Astrocyte (in vitro differentiated cells and primary cell): ENCODE measurements around the gene ERMP1. TPM values are rescaled to one million over a fixed set of nuclear protein-coding genes. Genes with fewer than 3 reads are reported as not detected.

Experiments used
- DNase-seq: peaks from one replicate; pipeline ENCODE4 v3.0.0-alpha.2; 2010; ENCODE audit warnings: low read depth
- FAIRE-seq: peaks from 2 replicates; lab custom pipeline; 2011; peaks lifted over from hg19 to GRCh38; lab: Jason Lieb, UNC
- H2AFZ ChIP-seq: 2 replicates; pipeline ENCODE4 v1.6.0; 2012; ENCODE audit warnings: low read depth, low read length, inconsistent platforms
- H3K27ac ChIP-seq: 2 replicates; pipeline ENCODE4 v1.5.1; 2011; ENCODE audit warnings: low read depth, low read length, inconsistent platforms
- H3K27me3 ChIP-seq: 2 replicates; pipeline ENCODE4 v1.6.0; 2011; ENCODE audit warnings: low read length, inconsistent platforms; ENCODE audit not compliant: insufficient read depth
- H3K36me3 ChIP-seq: 2 replicates; pipeline ENCODE4 v1.5.1; 2011; ENCODE audit warnings: low read length, inconsistent platforms; ENCODE audit not compliant: insufficient read depth
- H3K4me1 ChIP-seq: 2 replicates; pipeline ENCODE4 v1.5.1; 2011; ENCODE audit warnings: low read length, inconsistent platforms; ENCODE audit not compliant: insufficient read depth
- H3K4me2 ChIP-seq: 2 replicates; pipeline ENCODE4 v1.6.0; 2012; ENCODE audit warnings: low read length, inconsistent platforms
- H3K4me3 ChIP-seq: 2 replicates; pipeline ENCODE4 v1.5.1; 2011; ENCODE audit warnings: low read depth, mild to moderate bottlenecking, low read length, inconsistent platforms; ENCODE audit not compliant: insufficient read depth
- H3K79me2 ChIP-seq: 2 replicates; pipeline ENCODE4 v1.6.0; 2012; ENCODE audit warnings: mild to moderate bottlenecking, low read length, inconsistent platforms; ENCODE audit not compliant: insufficient read depth
- H3K9ac ChIP-seq: 2 replicates; pipeline ENCODE4 v1.6.0; 2012; ENCODE audit warnings: mild to moderate bottlenecking, low read length, inconsistent platforms
- H3K9me3 ChIP-seq: 2 replicates; pipeline ENCODE4 v1.5.1; 2012; ENCODE audit warnings: low read depth, mild to moderate bottlenecking, low read length, inconsistent platforms; ENCODE audit not compliant: insufficient read depth
- H4K20me1 ChIP-seq: 2 replicates; pipeline ENCODE4 v1.6.0; 2012; ENCODE audit warnings: low read length, inconsistent platforms; ENCODE audit not compliant: insufficient read depth
- H3K27ac Mint-ChIP-seq: one replicate; pipeline ENCODE4 v1.8.0; 2021; ENCODE audit warnings: mild to moderate bottlenecking, mixed read lengths; ENCODE audit not compliant: unreplicated experiment
- H3K27me3 Mint-ChIP-seq: one replicate; pipeline ENCODE4 v1.8.0; 2021; ENCODE audit warnings: low read depth, mixed read lengths; ENCODE audit not compliant: unreplicated experiment
- H3K36me3 Mint-ChIP-seq: one replicate; pipeline ENCODE4 v1.8.0; 2021; ENCODE audit warnings: low read depth, mixed read lengths; ENCODE audit not compliant: unreplicated experiment
- H3K4me1 Mint-ChIP-seq: one replicate; pipeline ENCODE4 v1.8.0; 2021; ENCODE audit warnings: low read depth, mixed read lengths; ENCODE audit not compliant: unreplicated experiment
- H3K4me3 Mint-ChIP-seq: one replicate; pipeline ENCODE4 v1.8.0; 2021; ENCODE audit warnings: mild to moderate bottlenecking, moderate library complexity, mixed read lengths; ENCODE audit not compliant: unreplicated experiment
- H3K9me3 Mint-ChIP-seq: one replicate; pipeline ENCODE4 v1.8.0; 2021; ENCODE audit warnings: mild to moderate bottlenecking, mixed read lengths; ENCODE audit not compliant: unreplicated experiment
- EZH2 ChIP-seq: IDR thresholded peaks from 2 replicates; pipeline ENCODE4 v1.6.1; 2012; ENCODE audit warnings: mild to moderate bottlenecking, low read length, inconsistent platforms; ENCODE audit not compliant: insufficient read depth
- total RNA-seq: library from RNA; stranded (reverse); gene quantifications from 2 replicates; pipeline ENCODE4 v1.2.1, GENCODE V29; 2021
- TF ChIP-seq, protein P1 (sequence below): IDR thresholded peaks from 2 replicates; pipeline ENCODE4 v1.5.1; 2011; ENCODE audit warnings: low read depth, mild to moderate bottlenecking, inconsistent platforms, low read length, moderate library complexity; ENCODE audit not compliant: insufficient read depth

ERMP1 gene
- total RNA-seq, 1 donor from 2014 or later, result 8.8 TPM

DNA sequence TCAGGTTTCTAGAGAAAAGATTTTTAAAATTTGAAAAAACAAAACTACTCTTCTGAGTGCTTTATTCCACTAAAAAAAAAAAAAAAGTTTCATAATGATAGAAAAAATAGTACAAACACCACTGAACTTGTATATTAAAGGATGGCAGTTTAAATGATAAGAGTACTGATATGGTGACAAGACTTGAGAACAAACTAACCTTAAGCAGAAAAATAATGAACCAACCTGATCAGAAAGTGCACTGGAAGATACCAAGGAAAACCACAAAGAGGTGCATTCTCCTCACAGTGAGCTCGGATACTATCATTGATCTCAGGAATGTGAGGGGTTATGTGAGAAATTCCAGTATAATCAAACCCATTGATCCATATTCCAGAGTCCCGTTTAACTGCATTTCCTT, 34.3 kb downstream of the ERMP1 start:
- Histone ChIP-seq H3K36me3 (no peaks in the 10 kb centered on the region), H3K9me3 (no peaks in the 10 kb centered on the region), H2AFZ (no peak overlapping the region), H3K4me2 (no peak overlapping the region), H3K79me2 (no peaks in the 10 kb centered on the region), H3K9ac (no peak overlapping the region), H4K20me1 (no peaks in the 10 kb centered on the region), H3K27ac (no peak overlapping the region), H3K4me1 (no peaks in the 10 kb centered on the region), H3K4me3 (no peak overlapping the region), H3K27me3 (no peaks in the 10 kb centered on the region)
- Mint-ChIP-seq H3K9me3 (no peaks in the 10 kb centered on the region), H3K4me3 (no peak overlapping the region), H3K27ac (peak overlapping the region; percentile 38), H3K36me3 (no peaks in the 10 kb centered on the region), H3K27me3 (no peaks in the 10 kb centered on the region), H3K4me1 (peaks cover 18% of the 10 kb centered on the region)
- TF ChIP-seq, protein P1, sequence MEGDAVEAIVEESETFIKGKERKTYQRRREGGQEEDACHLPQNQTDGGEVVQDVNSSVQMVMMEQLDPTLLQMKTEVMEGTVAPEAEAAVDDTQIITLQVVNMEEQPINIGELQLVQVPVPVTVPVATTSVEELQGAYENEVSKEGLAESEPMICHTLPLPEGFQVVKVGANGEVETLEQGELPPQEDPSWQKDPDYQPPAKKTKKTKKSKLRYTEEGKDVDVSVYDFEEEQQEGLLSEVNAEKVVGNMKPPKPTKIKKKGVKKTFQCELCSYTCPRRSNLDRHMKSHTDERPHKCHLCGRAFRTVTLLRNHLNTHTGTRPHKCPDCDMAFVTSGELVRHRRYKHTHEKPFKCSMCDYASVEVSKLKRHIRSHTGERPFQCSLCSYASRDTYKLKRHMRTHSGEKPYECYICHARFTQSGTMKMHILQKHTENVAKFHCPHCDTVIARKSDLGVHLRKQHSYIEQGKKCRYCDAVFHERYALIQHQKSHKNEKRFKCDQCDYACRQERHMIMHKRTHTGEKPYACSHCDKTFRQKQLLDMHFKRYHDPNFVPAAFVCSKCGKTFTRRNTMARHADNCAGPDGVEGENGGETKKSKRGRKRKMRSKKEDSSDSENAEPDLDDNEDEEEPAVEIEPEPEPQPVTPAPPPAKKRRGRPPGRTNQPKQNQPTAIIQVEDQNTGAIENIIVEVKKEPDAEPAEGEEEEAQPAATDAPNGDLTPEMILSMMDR, result no peak
- no peak for TF ChIP-seq EZH2
- DNase-seq, result no peak
- FAIRE-seq, result no peak

DNA sequence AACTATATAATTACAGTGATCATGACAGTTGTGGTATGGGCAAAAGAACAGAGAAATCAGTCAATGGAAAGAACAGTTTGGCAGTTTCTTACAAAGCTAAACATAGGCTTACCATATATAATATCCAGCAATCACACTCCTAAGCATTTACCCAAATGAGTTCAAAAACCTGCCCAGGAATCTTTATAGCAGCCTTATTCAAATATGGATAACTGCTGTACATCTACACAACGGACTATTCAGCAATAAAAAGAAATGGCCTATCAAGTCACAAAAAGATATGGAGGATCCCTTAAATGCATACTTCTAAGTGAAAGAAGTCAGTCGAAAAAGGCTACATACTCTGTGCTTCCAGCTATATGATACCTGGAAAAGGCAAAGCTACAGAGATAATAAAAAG, 36.6 kb downstream of the ERMP1 start:
- H3K4me1 Mint-ChIP-seq, result peaks cover 12% of the 10 kb centered on the region
- no peak for DNase-seq
- H3K9me3 Mint-ChIP-seq, result no peaks in the 10 kb centered on the region

DNA sequence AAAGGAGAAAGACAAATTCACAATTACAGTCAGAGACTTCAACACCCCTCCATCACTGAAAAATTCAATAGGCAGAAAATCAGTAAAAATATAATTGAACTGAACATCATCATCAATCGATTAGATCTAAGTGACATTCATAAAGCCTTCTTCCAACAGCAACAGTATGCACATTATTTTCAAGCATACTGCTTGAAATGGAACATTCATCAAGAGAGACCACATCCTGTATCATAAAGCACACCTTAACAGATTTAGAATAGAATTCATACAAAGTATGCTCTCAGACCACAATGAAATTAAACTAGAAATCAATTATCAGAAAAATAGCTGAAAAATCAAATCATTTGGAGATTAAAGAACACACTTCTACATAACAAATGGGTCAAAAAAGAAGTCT, 39.1 kb downstream of the ERMP1 start:
- FAIRE-seq, result no peak
- H3K4me3 ChIP-seq, result no peak overlapping the region

More for the DNA sequence above, 36.6 kb downstream of the ERMP1 start:
- Mint-ChIP-seq H3K36me3 (no peaks in the 10 kb centered on the region), H3K27ac (no peak overlapping the region), H3K4me3 (no peak overlapping the region), H3K27me3 (no peaks in the 10 kb centered on the region)
- no peak overlapping the region for H3K4me2 ChIP-seq
- no peaks in the 10 kb centered on the region for H3K27me3 ChIP-seq
- H2AFZ ChIP-seq, result no peak overlapping the region
- H4K20me1 ChIP-seq, result no peaks in the 10 kb centered on the region
- H3K79me2 ChIP-seq, result no peaks in the 10 kb centered on the region
- no peaks in the 10 kb centered on the region for H3K36me3 ChIP-seq
- TF ChIP-seq, protein P1, result no peak
- no peak for TF ChIP-seq EZH2
- no peak overlapping the region for H3K9ac ChIP-seq
- H3K9me3 ChIP-seq, result no peaks in the 10 kb centered on the region
- H3K27ac ChIP-seq, result no peak overlapping the region
- H3K4me3 ChIP-seq, result no peak overlapping the region
- no peaks in the 10 kb centered on the region for H3K4me1 ChIP-seq
- no peak for FAIRE-seq

More for the DNA sequence above, 39.1 kb downstream of the ERMP1 start:
- Histone ChIP-seq H3K27ac (no peak overlapping the region), H3K9me3 (no peaks in the 10 kb centered on the region), H3K36me3 (no peaks in the 10 kb centered on the region), H3K4me2 (no peak overlapping the region), H4K20me1 (no peaks in the 10 kb centered on the region), H3K79me2 (no peaks in the 10 kb centered on the region), H2AFZ (no peak overlapping the region), H3K4me1 (no peaks in the 10 kb centered on the region), H3K27me3 (no peaks in the 10 kb centered on the region), H3K9ac (no peak overlapping the region)
- no peaks in the 10 kb centered on the region for H3K27me3 Mint-ChIP-seq
- H3K4me1 Mint-ChIP-seq, result peaks cover 3% of the 10 kb centered on the region
- no peak for DNase-seq
- no peak overlapping the region for H3K4me3 Mint-ChIP-seq
- TF ChIP-seq, protein P1, result no peak
- no peak for TF ChIP-seq EZH2
- H3K27ac Mint-ChIP-seq, result no peak overlapping the region
- no peaks in the 10 kb centered on the region for H3K9me3 Mint-ChIP-seq
- H3K36me3 Mint-ChIP-seq, result peaks cover 2% of the 10 kb centered on the region
